Caco-2 (cell line): ENCODE measurements around the gene IPP. TPM values are rescaled to one million over a fixed set of nuclear protein-coding genes. Genes with fewer than 3 reads are reported as not detected.

ENCODE experiments used
- BruUV-seq: library from RNA; stranded (reverse); fragments of 400-500 nt; replicated peaks from 2 replicates; lab custom pipeline; 2021; lab: Mats Ljungman, UMichigan
- CTCF ChIA-PET: fragments of 300-600 bp; sonication (Branson Sonifier 250); formaldehyde crosslinking; loops from one replicate; lab custom pipeline; 2022; ENCODE audit warnings: antibody characterized with exemption; lab: Charles Lee
- POLR2A ChIA-PET: fragments of 300-600 bp; sonication (Branson Sonifier 250); formaldehyde crosslinking; loops from one replicate; lab custom pipeline; 2022; ENCODE audit warnings: antibody characterized with exemption; lab: Charles Lee
- DNase-seq, 2 experiments: peaks; one replicate each; pipeline versions ENCODE4 v3.0.0 to v3.0.0-alpha.2; 2020 to 2022
- H3K27me3 ChIP-seq: replicated peaks from 2 replicates; pipeline ENCODE4 v1.6.0; 2011; ENCODE audit warnings: low read length; ENCODE audit not compliant: control insufficient read depth, insufficient read depth
- H3K36me3 ChIP-seq: 2 replicates; pipeline ENCODE4 v1.5.1; 2011; ENCODE audit warnings: low read length; ENCODE audit not compliant: control insufficient read depth, insufficient read depth
- H3K4me1 ChIP-seq: fragments of 250-450 bp; sonication (Bioruptor Pico); 2 replicates; pipeline ENCODE4 v1.5.1; 2020; ENCODE audit warnings: mild to moderate bottlenecking
- H3K4me3 ChIP-seq: 2 replicates; pipeline ENCODE4 v1.5.1; 2011; ENCODE audit warnings: low read depth, mild to moderate bottlenecking, control low read depth, low read length
- H3K9me3 ChIP-seq: fragments of 250-450 bp; sonication (Bioruptor Pico); 2 replicates; pipeline ENCODE4 v1.5.1; 2020; ENCODE audit warnings: mild to moderate bottlenecking, moderate library complexity
- H3K27ac Mint-ChIP-seq: one replicate; pipeline ENCODE4 v1.8.0; 2022; ENCODE audit warnings: mixed read lengths; ENCODE audit not compliant: unreplicated experiment
- H3K27me3 Mint-ChIP-seq: one replicate; pipeline ENCODE4 v1.8.0; 2022; ENCODE audit warnings: mixed read lengths; ENCODE audit not compliant: insufficient read depth, unreplicated experiment
- H3K36me3 Mint-ChIP-seq: one replicate; pipeline ENCODE4 v1.8.0; 2022; ENCODE audit warnings: mild to moderate bottlenecking, mixed read lengths; ENCODE audit not compliant: insufficient read depth, unreplicated experiment
- H3K4me1 Mint-ChIP-seq: one replicate; pipeline ENCODE4 v1.8.0; 2022; ENCODE audit warnings: low read depth, mixed read lengths; ENCODE audit not compliant: unreplicated experiment
- H3K4me3 Mint-ChIP-seq: one replicate; pipeline ENCODE4 v1.8.0; 2022; ENCODE audit warnings: mild to moderate bottlenecking, moderate library complexity, mixed read lengths; ENCODE audit not compliant: unreplicated experiment
- H3K9me3 Mint-ChIP-seq: one replicate; pipeline ENCODE4 v1.8.0; 2022; ENCODE audit warnings: mixed read lengths; ENCODE audit not compliant: unreplicated experiment
- CTCF ChIP-seq, 2 experiments: fragments of 200-600 bp in 1 of 2; IDR thresholded peaks; 1 replicate in 1 of 2; 2 replicates in 1 of 2; pipeline versions ENCODE4 v1.5.1 to v1.8.0; 2011 to 2022; ENCODE audit warnings: antibody characterized with exemption in 1 of 2, control low read depth in 1 of 2, inconsistent platforms in 1 of 2, low read depth in 1 of 2, low read length in 1 of 2, mild to moderate bottlenecking in 1 of 2, moderate library complexity in 1 of 2; ENCODE audit not compliant: insufficient read depth in 1 of 2, severe bottlenecking in 1 of 2, unreplicated experiment in 1 of 2
- intact Hi-C: fragments of 100-400 bp; cut with micrococcal nuclease; formaldehyde crosslinking; loops from one replicate; pipeline ENCODE4 v1.10.0; 2022; ENCODE audit not compliant: unreplicated experiment
- total RNA-seq: library from RNA; stranded (reverse); gene quantifications from 2 replicates; pipeline ENCODE4 v1.2.3, GENCODE V29; 2022

IPP gene
- total RNA-seq, 1 experiment from 2014 or later, result 7.6 TPM

- intact Hi-C loops, result no loop called here
Observed at GRCh38 chr1:45669379-45669778, 81.1 kb downstream of the IPP start.

GRCh38 chr1:45668526-45668925, 81.9 kb downstream of the IPP start:
- Histone ChIP-seq H3K36me3 (no peaks in the 10 kb centered on the region), H3K4me1 (0 out of 2 replicates have a peak, but pooled peaks cover 7% of the 10 kb centered on the region), H3K9me3 (no peaks in the 10 kb centered on the region), H3K27me3 (no peaks in the 10 kb centered on the region), H3K4me3 (no peak overlapping the region)
- Mint-ChIP-seq H3K9me3 (no peaks in the 10 kb centered on the region), H3K4me3 (no peak overlapping the region), H3K27ac (no peak overlapping the region), H3K4me1 (no peaks in the 10 kb centered on the region), H3K27me3 (no peaks in the 10 kb centered on the region), H3K36me3 (peaks cover 12% of the 10 kb centered on the region)
- ChIA-PET POLR2A (interaction anchor here (1.0 kb wide), 1 partner anchor 18 kb away, joined by 3 read pairs; the partner anchor contains the start of gene GPBP1L1), CTCF (no interaction called here)
- no peak for DNase-seq
- TF ChIP-seq CTCF (IDR thresholded peaks at IDR 0.05; ENCODE audit: insufficient read depth in 1 of 2, low read depth in 1 of 2, low read length in 1 of 2, severe bottlenecking in 1 of 2, unreplicated experiment in 1 of 2), result no peak
- no TSS peak for BruUV-seq
- intact Hi-C loops, result no loop called here

More at GRCh38 chr1:45669379-45669778, 81.1 kb downstream of the IPP start:
- H3K9me3 ChIP-seq, result no peaks in the 10 kb centered on the region
- Mint-ChIP-seq H3K4me3 (no peak overlapping the region), H3K27me3 (no peaks in the 10 kb centered on the region), H3K27ac (no peak overlapping the region), H3K36me3 (peaks cover 14% of the 10 kb centered on the region), H3K4me1 (no peaks in the 10 kb centered on the region), H3K9me3 (no peaks in the 10 kb centered on the region)
- H3K4me3 ChIP-seq, result no peak overlapping the region
- TF ChIP-seq CTCF (IDR thresholded peaks at IDR 0.05; ENCODE audit: insufficient read depth in 1 of 2, low read depth in 1 of 2, low read length in 1 of 2, severe bottlenecking in 1 of 2, unreplicated experiment in 1 of 2), result no peak
- DNase-seq, result no peak
- POLR2A ChIA-PET, result interaction anchor here (1.0 kb wide), 1 partner anchor 17 kb away, joined by 3 read pairs; the partner anchor contains the start of gene GPBP1L1
- no peaks in the 10 kb centered on the region for H3K27me3 ChIP-seq
- 0 out of 2 replicates have a peak, but pooled peaks cover 7% of the 10 kb centered on the region for H3K4me1 ChIP-seq
- no TSS peak for BruUV-seq
- no peaks in the 10 kb centered on the region for H3K36me3 ChIP-seq
- CTCF ChIA-PET, result no interaction called here

GRCh38 chr1:45667321-45668111, 82.9 kb downstream of the IPP start:
- CTCF ChIA-PET, result no interaction called here
- POLR2A ChIA-PET, result no interaction called here

More at GRCh38 chr1:45667321-45668111, 82.9 kb downstream of the IPP start:
- Histone ChIP-seq H3K27me3 (no peaks in the 10 kb centered on the region), H3K36me3 (no peaks in the 10 kb centered on the region), H3K4me3 (no peak overlapping the region), H3K9me3 (no peaks in the 10 kb centered on the region), H3K4me1 (0 out of 2 replicates have a peak, but pooled peaks cover 7% of the 10 kb centered on the region)
- peaks cover 16% of the 10 kb centered on the region for H3K36me3 Mint-ChIP-seq
- intact Hi-C loops, result no loop called here
- no peak for TF ChIP-seq CTCF (IDR thresholded peaks at IDR 0.05; ENCODE audit: insufficient read depth in 1 of 2, low read depth in 1 of 2, low read length in 1 of 2, severe bottlenecking in 1 of 2, unreplicated experiment in 1 of 2)
- no peaks in the 10 kb centered on the region for H3K4me1 Mint-ChIP-seq
- DNase-seq, result no peak
- H3K27ac Mint-ChIP-seq, result no peak overlapping the region
- no peaks in the 10 kb centered on the region for H3K9me3 Mint-ChIP-seq
- BruUV-seq, result no TSS peak
- no peaks in the 10 kb centered on the region for H3K27me3 Mint-ChIP-seq
- H3K4me3 Mint-ChIP-seq, result no peak overlapping the region
